Measurements from ENCODE around the gene ERP27.

ERP27 gene

DNA sequence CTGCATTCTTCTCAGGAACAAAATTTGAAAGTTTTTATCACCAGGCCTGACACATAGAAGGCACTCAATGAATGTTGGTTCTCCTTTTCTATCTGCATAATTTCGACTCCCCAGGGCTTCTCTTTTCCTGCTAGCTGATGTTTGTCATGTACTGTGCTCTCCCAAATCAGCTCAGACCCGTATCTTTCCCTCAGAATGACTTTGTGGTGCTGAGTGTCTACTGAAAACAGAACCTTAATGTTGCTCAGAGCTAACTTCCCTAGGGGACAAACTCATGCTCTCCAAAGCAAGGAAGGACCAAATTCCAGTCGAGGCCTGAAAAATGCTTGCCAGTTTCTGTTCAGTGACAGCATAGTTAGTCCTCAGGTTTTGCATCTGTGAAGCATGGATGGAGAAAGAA, 21.1 kb upstream of the ERP27 start:
- no peak for DNase-seq (ENCODE audit: low read depth)

DNA sequence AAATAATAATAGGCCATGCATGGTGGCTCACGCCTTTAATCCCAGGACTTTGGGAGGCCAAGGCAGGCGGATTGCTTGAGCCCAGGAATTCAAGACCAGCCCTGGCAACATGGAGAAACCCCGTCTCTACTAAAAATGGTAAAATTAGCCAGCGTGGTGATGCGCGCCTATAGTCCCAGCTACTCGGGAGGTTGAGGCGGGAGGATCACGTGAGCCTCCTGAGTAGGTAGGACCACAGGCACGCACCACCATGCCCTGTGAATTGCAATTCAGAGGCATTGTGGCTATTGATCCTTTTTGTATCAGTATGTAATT, 20.7 kb upstream of the ERP27 start:
- no peak for DNase-seq (ENCODE audit: low read depth)

DNA sequence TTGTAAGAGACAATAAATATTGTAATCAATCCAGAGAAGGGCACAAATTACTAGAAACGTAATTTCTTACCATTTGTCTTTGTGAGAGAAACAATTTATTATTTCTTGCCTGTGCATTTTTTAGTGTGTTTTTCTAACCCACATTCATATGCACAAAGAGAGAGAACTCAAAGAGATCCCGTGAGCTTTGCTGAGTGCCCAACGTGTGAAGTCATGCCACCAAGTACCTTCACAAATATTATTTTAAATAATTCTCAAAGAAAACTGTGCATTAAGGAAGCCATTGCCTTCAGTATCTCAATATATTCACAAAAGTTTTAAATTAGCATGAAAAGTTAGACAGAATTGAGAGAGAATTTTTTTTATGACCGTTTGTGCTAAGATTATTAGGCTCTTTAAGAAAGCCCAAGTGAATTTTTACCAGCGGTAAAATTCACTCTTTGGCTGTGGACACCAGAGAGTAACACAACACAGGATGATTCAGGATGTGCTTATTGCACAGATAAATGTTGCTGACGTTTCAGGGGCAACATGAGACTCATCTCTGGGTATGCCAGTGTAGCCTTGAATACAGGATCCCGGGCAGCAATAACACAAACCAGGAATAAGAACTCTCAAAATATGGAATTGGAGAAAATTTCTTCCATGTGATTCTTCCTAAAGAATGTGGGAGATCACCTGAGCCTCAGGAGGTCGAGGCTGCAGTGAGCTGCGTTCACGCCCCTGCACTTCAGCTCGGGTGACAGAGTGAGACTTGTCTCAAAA, 20.2 kb upstream of the ERP27 start:
- DNase-seq (ENCODE audit: low read depth): no peak

DNA sequence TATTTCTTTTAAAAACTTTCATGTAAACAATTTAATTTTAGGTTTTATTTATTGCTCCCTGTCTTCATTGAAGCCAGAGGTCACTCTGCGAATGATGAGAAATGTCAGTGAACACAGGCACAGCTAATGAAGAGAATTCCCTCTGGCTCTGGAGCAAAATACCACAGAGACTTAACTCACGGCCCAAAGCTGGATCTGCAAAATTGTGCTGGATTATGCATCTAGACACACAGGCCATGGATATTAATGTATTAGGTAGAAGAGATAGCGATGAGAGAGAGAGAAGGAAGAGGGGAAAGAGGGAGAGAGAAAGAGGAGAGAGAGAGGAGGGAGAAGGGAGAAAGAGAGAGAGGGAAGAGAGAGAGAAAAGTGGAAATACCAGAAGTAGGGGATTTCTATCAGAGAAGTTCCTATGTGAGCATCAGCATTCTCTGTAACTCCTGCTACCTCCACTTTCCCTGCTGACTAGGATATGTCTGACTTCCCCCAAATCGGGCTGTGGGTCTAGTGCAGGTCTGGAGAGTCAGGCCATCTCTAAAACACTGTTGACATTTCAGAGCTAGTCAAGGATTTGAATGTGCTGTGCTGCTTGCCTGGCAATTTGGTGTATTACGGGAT, 19.3 kb upstream of the ERP27 start:
- no peak for DNase-seq (ENCODE audit: low read depth)

DNA sequence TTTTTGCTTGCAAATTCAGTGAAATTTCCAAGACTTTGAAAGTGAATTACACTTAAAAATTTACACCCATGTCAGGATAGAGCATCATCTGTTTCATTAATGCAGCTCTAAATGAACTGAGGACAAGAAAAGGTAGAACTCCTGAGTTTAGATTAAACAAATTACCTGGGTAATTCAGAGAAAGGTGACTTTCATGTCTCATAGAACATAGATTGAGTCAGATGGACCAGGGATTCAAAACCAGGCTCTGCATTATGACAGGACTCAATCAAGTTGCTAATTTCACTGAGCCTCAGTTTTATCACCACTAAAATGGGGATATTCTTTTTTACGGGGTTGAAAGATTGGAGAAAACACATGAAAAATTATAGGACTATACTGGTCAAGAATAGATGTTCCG, 18.6 kb upstream of the ERP27 start:
- no peak for DNase-seq (ENCODE audit: low read depth)

DNA sequence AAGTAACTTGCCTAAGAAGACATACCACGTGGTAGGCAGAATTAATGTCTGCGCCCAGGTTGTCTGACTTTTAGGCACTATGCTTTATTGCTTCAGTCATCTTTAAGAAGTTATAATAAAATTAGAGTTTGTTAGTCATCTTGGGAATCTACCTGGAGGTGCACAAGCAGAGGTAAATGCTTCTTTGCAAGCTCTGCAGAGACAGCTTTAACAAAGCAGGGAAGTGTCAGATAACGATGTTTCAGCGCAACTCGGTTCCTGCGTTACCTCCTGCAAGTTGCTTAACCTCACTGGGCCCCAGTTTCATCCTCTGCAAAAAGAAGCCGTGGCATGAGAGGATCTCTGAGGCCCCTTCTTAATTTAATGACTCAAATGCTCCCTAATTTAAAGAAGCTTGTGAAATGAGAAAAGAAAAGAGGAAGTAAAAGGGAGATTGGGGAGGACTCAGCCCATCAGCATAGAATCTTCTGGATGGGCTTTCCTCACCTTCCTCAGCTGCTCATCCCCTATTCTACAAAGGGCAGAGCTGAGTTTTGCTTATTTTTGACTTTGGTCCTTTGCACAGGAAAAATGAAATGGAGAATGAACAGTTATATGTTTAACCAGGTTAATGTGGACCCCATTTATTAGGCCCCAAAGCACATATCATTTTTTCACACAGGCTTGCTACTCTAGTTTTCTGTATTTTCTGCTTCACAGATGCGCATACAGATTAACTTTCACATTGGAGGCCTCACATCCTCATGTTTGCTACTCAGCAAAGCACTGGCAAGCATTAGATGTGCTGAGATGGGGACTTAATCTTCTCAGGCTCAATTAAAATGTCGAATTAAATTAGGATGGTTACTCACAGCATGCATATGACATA, 17.9 kb upstream of the ERP27 start:
- no peak for DNase-seq (ENCODE audit: low read depth)

DNA sequence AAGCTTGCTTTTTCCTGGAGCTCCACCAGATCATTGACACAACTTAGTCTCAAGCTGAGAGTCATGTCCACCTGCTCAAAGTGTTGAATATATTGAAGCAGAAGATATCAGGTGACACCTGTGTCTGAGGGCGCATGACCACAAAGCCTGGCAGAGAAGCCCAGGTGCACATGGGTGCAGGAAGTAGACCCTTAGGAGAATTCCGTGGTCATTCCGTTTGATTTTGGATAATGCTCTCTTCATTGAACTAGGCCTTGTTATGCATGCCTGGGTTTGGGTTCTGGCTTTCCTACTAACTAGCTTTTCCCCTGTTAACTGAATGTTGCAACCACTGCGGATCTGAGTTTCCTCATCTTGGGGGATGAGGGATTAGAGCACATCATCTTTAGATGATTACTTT, 15.9 kb upstream of the ERP27 start:
- no peak for DNase-seq (ENCODE audit: low read depth)

DNA sequence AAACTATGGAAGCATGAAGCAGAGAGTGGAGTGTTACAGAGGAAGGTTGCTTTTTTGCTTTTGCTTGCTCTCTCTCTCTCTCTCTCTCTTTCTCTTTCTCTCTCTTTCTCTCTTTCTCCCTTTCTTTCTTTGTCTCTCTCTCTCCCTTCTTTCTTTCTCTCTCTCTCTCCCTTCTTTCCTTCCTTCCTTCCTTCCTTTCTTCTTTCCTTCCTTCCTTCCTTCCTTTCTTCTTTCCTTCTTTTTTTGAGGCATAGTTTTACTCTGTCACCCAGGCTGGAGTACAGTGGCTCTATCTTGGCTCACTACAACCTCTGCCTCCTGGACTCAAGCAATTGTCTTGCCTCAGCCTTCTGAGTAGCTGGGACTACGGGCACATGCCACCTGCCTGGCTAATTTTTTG, 15.4 kb upstream of the ERP27 start:
- no peak for DNase-seq (ENCODE audit: low read depth)

DNA sequence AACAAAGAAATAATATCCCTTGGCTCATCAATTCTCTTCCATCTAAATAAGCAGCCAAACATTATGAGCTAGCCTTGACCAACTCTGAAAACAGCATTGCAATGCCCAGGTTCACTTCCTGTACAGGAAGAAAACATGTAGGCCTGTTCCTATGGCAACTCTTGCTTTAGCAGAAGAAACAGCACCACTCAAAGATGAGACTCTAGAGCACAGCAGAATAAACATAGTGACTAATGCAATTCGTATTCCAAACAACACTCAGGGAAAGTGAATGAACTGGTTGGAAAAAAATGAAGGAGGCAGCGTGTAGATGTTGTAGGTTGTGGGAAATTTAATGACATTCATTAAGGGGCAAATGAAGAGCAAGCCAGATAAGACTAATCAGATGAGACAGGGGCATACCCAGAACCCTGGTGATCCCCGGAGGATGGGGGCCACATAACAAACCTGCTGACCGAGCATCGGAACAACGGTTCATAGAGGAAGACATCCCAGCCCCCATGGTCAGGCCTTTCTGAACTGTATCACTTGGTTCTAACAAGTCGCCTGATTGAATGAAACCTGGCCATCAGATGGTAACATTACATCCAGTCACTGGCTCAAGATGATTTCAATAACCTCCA, 14.1 kb upstream of the ERP27 start:
- no peak for DNase-seq (ENCODE audit: low read depth)

DNA sequence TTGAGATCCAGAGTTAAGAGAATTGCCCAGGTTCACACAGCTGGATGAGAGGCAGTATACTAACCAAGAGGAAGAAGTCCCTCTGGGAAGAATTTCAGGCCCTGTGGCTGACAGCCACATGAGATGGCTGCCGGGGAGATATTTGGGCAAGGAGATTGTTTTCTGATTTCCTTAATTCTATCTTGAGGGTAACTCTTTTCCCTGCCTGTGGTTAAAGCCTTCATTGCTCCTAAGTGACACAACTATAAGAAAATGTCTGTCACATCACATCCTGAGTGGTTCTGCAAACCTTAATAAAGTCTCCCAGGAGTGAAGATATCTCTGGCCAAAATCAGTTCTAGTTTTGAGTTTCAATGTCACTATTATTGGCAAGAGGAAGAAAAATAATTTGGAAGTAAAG, 13.5 kb upstream of the ERP27 start:
- DNase-seq (ENCODE audit: low read depth): no peak

DNA sequence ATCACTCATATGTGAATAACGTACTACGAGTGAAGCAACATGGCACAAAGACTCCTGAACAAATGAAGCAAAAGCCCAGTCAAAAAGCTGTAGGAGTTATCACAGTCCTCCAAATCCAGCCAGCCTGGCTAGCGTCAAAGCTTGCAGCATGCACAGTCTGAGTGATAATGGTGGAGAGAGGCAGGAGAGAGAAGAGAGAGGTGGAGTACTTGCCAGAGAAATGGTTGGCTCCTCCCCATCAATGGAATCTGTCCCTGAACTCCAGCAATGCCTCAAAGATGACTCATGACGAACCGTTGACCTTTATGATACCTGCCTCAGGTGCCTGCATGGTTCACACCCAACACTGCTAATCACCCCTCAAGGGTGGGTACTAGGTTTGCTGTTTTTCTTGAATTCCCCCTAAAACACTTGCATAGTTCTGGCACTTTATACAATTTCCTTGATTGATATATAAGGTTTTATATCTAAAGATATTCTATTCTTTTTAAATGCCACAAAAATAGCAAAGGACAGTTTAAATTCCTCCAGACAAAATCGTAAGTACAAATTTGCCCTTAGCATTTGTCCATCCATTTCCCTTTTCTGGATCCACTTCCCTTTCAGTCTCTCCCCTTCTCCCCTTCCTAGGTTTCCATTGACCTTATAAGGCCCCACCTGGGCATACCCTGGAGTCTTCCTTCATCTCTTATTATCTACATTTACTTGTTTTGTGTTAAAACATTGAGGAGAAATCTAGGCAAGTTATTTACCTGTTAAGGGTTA, 12.8 kb upstream of the ERP27 start:
- no peak for DNase-seq (ENCODE audit: low read depth)

DNA sequence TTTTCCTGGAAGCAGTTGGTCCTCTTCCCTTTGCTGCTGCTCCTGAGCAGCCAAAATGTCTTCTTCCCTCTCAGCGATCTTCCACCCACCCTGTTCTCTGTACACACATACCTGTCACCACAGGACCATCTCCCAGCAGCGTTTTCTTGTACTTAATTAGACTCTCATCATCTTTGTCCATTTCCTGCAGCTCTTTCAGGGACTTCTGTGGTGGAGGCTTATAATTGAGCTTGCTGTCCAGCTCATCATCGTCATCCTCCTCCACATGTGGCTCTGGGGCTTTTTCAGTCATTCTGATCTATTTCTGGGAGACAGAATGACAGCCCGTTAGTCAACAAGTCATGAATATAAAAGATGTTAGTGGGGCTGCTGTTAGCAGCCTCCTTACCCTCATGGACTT, 12.1 kb upstream of the ERP27 start:
- DNase-seq (ENCODE audit: low read depth): no peak

DNA sequence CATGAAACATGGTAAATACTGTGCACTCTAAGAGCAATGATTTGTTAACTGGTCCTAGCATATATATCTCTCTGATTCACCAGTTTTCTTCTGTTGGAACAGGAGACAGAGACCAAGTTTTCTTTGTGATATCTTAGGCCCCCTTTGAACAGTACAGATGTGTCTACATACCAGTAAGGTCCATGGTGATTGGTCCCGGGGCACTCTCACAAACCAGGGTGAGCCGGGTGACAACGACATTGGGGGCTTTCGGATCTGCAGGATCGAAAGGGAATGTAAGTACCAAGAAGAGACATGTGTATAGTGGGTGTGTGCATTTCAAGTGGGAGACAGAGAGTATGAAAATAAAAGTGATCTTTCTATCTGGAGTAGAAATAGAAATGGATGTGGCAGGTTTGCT, 11.3 kb upstream of the ERP27 start:
- no peak for DNase-seq (ENCODE audit: low read depth)

DNA sequence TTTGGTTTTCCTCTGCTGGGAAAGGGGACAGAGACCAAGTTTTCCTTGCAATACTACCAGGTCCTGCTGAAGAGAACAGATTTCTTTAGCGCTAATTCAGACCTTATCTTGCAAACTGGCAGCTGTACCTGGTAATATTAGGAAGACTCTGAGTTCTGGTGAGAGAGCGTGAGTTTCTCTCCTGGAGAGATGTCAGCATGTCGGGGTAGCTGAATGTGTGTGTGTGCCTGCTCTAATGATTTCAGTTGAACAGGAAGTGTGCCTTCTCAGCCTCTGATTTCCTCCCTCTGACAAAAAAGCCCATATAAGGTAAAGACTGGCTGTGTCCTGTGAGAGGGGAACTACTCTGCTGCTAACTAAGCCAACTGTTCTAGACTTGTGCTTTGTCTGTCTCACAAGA, 10.3 kb upstream of the ERP27 start:
- DNase-seq (ENCODE audit: low read depth): no peak

DNA sequence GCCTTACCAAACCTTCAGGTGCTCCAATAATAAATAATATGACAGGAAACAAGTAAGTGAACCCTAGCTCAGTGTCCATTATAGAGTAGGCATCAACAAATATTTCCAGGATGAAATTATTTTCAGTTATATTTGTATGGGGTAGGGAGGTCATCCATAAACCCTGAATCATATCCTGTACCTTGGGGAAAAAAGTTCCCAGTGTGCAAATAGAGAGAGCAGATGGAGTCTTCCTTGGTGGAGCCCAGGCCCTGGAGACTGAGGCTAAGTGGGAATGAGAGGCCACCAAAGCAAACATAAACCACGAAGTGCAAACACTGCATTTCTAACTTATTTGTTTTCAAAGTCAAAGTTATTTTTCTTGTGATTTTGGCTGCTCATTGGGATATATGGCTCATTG, 8.5 kb upstream of the ERP27 start:
- no peak for DNase-seq (ENCODE audit: low read depth)

DNA sequence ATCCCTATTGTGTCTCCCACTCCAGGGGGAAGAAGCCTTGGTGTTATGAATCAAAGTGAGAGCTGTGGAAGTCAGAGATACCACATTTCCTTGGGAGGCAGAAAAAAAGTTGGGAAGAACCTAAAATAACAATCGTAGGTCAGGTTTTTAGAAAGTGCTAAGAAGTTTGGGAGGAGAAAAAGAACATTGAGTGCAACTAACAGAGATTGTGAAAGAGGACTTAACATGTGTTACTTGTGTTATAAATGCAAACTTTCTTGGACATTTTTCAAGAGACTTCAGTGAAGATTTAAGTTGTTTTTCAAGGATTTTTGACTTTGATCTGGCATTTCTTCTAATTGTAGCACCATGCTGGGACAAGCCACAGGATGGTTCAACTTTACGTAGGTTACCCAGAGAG, 7.8 kb upstream of the ERP27 start:
- no peak for DNase-seq (ENCODE audit: low read depth)

DNA sequence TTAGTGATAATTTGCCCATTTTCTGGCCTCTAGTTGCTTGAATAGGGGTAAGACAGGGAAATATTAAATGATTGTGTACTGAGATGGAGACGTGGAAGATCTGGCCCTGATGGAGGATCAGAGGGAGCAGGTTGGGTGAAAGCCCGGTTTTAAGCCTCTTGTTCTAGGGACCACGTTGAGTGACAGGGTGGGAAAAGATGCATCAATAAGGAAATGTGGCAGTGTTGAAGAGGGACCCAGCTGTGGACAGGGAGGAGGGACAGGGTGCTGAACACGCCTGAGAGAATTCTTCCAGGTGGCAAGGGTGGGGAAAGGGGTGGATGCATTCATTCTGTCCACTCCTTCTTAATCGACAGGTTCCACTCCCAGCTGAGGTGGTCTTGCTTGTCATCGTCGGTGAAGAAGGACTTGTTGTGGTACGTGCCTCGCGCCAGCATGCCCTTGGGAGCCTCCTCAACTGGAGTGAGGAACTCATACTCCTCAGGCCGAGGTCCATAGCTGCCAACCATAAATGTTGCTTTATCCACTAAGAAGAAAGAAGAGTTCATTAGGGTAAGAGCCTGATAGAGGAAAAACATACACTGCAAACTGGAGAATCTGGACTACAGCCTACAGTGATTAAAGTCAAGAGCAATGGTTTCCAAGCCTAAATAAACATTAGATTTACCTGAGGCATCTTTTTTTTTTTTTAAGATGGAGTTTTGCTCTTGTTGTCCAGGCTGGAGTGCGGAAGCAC, 4.0 kb upstream of the ERP27 start:
- no peak for DNase-seq (ENCODE audit: low read depth)

DNA sequence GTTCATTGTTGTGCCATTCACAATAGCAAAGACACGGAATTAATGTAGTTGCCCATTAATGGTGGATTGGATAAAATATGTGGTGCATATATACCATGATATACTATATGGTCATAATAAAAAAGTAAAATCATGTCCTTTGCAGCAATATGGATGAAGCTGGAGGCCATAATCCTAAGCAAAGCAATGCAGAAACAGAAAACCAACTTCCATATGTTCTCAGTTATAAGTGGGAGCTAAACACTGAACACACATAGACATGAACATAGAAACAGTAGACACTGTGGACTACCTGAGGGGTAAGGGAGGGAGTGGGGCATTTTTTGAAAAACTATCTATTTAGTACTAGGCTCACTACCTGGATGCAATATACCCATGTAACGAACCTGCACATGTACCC, 3.0 kb upstream of the ERP27 start:
- DNase-seq (ENCODE audit: low read depth): no peak

DNA sequence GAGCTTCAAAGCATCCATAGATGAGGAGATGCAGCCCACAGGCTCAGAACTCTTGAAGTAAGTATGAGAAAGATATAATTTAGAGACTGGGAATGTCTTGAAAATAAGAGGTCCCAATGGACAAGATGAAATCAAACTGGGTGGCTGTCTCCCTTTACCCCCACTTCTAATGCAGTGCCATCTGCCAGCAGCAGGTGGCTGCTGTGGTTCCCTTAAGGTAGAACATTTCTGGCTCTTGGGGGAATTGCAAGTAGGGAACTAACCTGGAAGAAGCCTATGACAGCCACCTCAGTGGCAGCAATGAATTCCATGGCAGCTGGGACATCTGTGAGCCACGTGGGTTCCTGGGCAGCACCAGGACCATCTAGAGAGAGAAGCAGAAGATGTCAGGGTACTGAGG, 648 bp downstream of the ERP27 start:
- DNase-seq (ENCODE audit: low read depth): no peak

DNA sequence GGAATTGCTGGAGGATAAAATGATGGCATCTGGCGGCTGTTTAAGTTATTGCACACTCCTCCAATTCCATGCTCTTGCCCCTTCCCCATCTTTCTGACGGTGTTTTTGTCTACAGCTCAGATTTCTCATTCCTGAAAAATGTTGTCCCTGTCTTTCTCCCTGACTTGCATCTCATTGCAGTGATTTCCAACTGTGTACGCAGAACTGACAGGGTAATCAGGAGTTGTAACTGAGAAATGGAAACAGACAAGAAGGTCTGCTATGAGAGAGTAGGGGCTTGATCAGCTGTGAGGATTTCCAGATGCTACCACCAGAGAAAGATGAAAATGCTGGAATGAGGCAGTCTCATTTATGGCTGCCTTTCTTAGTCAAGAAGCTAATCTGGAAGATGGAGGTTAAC, 1.3 kb downstream of the ERP27 start:
- no peak for DNase-seq (ENCODE audit: low read depth)

DNA sequence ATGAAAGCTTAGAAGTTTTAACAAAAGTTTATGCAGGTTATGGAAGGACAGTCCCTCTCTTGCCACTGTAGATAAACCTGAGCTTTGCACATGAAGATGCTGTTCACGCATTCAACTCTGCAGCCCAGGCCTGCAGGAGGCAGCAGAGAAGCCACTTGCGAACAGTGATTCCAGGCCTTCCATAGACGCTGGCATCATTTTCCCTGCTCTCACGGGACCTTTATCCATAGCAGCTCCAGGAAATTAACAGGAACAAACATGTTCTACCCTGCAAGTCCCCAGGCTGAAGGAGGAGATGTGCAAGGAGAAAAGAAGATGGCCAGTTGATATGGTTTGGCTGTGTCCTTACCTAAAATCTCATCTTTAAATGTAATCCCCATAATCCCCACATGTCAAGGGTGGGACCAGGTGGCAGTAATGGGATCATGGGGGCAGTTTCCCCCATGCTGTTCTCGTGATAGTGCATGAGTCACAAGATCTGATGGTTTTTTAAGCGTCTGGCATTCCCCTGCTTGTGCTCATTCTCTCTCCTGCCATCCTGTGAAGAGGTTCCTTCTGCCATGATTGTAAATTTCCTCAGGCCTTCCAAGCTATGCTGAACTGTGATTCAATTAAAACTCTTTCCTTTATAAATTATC, 2.0 kb downstream of the ERP27 start:
- DNase-seq (ENCODE audit: low read depth): no peak

Data from stimulated activated CD8-positive, alpha-beta memory T cell treated with anti-CD3 and anti-CD28 coated beads, Interleukin-15, amount 100 ng/mL, for 1 hour (primary cell).